ENCODE data around the gene MAPK12. TPM values are rescaled to one million over a fixed set of nuclear protein-coding genes. Genes with fewer than 3 reads are reported as not detected.

Gene MAPK12
- polyA plus RNA-seq, 1 experiment, result 26.6 TPM

GRCh38 chr22:50215297-50216054 lies 46.0 kb downstream of the MAPK12 start:
- Histone ChIP-seq H3K27me3 (ENCODE audit: control insufficient read depth, insufficient read depth, low read length) (no peaks in the 10 kb centered on the region), H3K9me3 (ENCODE audit: control insufficient read depth, insufficient read depth, low read length) (peaks cover 11% of the 10 kb centered on the region; the same call in 1 of the 2 replicates), H3K27ac (ENCODE audit: low read depth, low read length) (no peak overlapping the region), H3K4me3 (ENCODE audit: low read depth, low read length) (no peak overlapping the region)
- no peak for TF ChIP-seq CTCF (IDR thresholded peaks at IDR 0.05; ENCODE audit: low read depth, low read length)
- ChIA-PET POLR2A (no interaction called here), CTCF (no interaction called here)
- DNase-seq (ENCODE audit: low read depth, low spot score), result no peak

GRCh38 chr22:50213263-50213662 lies 48.2 kb downstream of the MAPK12 start:
- Histone ChIP-seq H3K27me3 (ENCODE audit: control insufficient read depth, insufficient read depth, low read length) (no peaks in the 10 kb centered on the region), H3K9me3 (ENCODE audit: control insufficient read depth, insufficient read depth, low read length) (no peaks in the 10 kb centered on the region; the same call in 1 of the 2 replicates), H3K27ac (ENCODE audit: low read depth, low read length) (no peak overlapping the region), H3K4me3 (ENCODE audit: low read depth, low read length) (no peak overlapping the region)
- no peak for DNase-seq (ENCODE audit: low read depth, low spot score)
- ChIA-PET CTCF (no interaction called here), POLR2A (no interaction called here)
- no peak for TF ChIP-seq CTCF (IDR thresholded peaks at IDR 0.05; ENCODE audit: low read depth, low read length)

GRCh38 chr22:50211147-50211546 lies 50.3 kb downstream of the MAPK12 start:
- Histone ChIP-seq H3K9me3 (ENCODE audit: control insufficient read depth, insufficient read depth, low read length) (no peaks in the 10 kb centered on the region; the same call in 1 of the 2 replicates), H3K27ac (ENCODE audit: low read depth, low read length) (no peak overlapping the region), H3K4me3 (ENCODE audit: low read depth, low read length) (no peak overlapping the region), H3K27me3 (ENCODE audit: control insufficient read depth, insufficient read depth, low read length) (no peaks in the 10 kb centered on the region)
- no peak for DNase-seq (ENCODE audit: low read depth, low spot score)
- ChIA-PET POLR2A (no interaction called here), CTCF (no interaction called here)
- no peak for TF ChIP-seq CTCF (IDR thresholded peaks at IDR 0.05; ENCODE audit: low read depth, low read length)

- Histone ChIP-seq H3K9me3 (ENCODE audit: control insufficient read depth, insufficient read depth, low read length) (no peaks in the 10 kb centered on the region; the same call in 1 of the 2 replicates), H3K4me3 (ENCODE audit: low read depth, low read length) (no peak overlapping the region), H3K27ac (ENCODE audit: low read depth, low read length) (no peak overlapping the region), H3K27me3 (ENCODE audit: control insufficient read depth, insufficient read depth, low read length) (no peaks in the 10 kb centered on the region)
- ChIA-PET CTCF (no interaction called here), POLR2A (no interaction called here)
- TF ChIP-seq CTCF (IDR thresholded peaks at IDR 0.05; ENCODE audit: low read depth, low read length), result no peak
- no peak for DNase-seq (ENCODE audit: low read depth, low spot score)
These were observed 50.9 kb downstream of the MAPK12 start for GRCh38 chr22:50210378-50211139.

GRCh38 chr22:50209893-50210292 lies 51.6 kb downstream of the MAPK12 start:
- peak; percentile 92 for TF ChIP-seq CTCF (IDR thresholded peaks at IDR 0.05; ENCODE audit: low read depth, low read length)
- H3K4me3 ChIP-seq (ENCODE audit: low read depth, low read length), result no peak overlapping the region
- H3K27me3 ChIP-seq (ENCODE audit: control insufficient read depth, insufficient read depth, low read length), result no peaks in the 10 kb centered on the region
- CTCF ChIA-PET, result no interaction called here
- DNase-seq (ENCODE audit: low read depth, low spot score), result no peak
- H3K27ac ChIP-seq (ENCODE audit: low read depth, low read length), result no peak overlapping the region
- H3K9me3 ChIP-seq (ENCODE audit: control insufficient read depth, insufficient read depth, low read length), result no peaks in the 10 kb centered on the region; the same call in 1 of the 2 replicates
- POLR2A ChIA-PET, result no interaction called here

Data from AG04450 (cell line).